Epithelial cell of proximal tubule (primary cell): ENCODE data around the gene SAMD4A. TPM values are rescaled to one million over a fixed set of nuclear protein-coding genes. Genes with fewer than 3 reads are reported as not detected.

Source experiments
- DNase-seq: peaks from one replicate; pipeline ENCODE4 v3.0.0-alpha.2; 2011; ENCODE audit warnings: low read depth
- H3K4me3 ChIP-seq: 2 replicates; pipeline ENCODE4 v1.5.1; 2011; ENCODE audit warnings: low read depth, mild to moderate bottlenecking, low read length
- total RNA-seq: library from RNA; depleted of rRNA; stranded (reverse); fragments of >200 nt; gene quantifications from 2 replicates; pipeline ENCODE4 v1.2.3, GENCODE V29; 2015
- TF ChIP-seq, protein P1 (sequence below): conservative IDR thresholded peaks from 2 replicates; pipeline ENCODE4 v1.5.1; 2012; ENCODE audit warnings: low read depth, mild to moderate bottlenecking, low read length

SAMD4A gene
- total RNA-seq, 1 donor from 2014 or later = 18.9 TPM

DNA sequence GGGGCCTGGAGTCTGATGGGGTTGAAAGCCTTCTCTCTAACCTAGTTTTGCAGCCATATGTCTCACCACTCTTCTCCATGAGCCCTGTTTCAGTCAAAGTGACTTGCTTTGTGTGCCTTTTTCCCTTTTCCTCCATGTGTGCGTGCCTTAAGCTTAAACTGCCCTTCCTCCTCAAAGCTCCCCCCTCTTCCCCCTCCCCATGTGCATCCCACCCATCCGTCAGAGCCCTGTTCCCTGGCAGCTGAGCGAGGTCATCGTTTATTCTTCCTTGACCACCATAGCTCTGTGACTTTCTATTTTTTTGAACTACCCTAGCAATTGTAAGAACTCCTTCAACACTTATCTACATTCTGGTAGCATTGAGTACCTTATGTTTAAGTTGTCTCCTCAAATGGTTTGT is 24.9 kb downstream of the SAMD4A start:
- no peak overlapping the region for H3K4me3 ChIP-seq
- TF ChIP-seq, protein P1, sequence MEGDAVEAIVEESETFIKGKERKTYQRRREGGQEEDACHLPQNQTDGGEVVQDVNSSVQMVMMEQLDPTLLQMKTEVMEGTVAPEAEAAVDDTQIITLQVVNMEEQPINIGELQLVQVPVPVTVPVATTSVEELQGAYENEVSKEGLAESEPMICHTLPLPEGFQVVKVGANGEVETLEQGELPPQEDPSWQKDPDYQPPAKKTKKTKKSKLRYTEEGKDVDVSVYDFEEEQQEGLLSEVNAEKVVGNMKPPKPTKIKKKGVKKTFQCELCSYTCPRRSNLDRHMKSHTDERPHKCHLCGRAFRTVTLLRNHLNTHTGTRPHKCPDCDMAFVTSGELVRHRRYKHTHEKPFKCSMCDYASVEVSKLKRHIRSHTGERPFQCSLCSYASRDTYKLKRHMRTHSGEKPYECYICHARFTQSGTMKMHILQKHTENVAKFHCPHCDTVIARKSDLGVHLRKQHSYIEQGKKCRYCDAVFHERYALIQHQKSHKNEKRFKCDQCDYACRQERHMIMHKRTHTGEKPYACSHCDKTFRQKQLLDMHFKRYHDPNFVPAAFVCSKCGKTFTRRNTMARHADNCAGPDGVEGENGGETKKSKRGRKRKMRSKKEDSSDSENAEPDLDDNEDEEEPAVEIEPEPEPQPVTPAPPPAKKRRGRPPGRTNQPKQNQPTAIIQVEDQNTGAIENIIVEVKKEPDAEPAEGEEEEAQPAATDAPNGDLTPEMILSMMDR = no peak
- no peak for DNase-seq

DNA sequence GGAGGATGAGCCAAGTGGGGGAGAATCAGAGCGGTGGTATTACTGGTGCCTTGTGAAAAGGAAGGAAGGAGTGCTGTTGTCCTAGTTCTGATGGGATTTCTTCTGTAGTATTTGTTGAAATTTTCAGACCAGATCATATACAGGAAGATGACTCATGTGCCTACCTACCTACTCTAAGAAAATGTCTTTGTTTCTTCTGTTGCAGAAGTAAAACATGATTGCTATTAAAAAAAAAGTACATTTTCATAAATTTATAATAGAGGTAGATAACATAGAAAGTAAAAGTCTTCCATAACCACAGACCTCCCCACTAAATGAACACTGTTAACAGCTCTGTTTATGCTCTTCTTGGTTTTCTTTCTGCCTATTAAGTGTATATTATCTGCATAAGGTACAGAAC is 26.9 kb downstream of the SAMD4A start:
- no peak overlapping the region for H3K4me3 ChIP-seq
- DNase-seq = no peak
- TF ChIP-seq, protein P1 = no peak

DNA sequence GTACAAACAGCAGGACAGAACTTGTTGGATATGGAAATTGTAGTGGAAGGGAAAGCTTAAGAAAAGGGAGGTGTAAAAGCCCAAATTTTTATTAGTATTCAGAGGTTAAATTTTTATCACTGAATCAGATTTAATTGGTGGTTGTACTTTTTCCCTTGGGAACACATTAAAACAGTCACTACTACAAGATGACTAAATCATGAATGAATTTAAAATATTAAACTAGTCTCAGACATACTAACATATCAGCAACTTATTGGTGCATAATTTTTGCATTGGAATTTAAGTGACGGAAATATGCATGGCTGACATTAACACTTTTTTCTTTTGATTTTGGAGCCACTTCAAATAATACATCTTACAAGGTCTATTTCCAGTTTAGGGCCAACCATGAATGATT is 27.6 kb downstream of the SAMD4A start:
- H3K4me3 ChIP-seq = no peak overlapping the region
- TF ChIP-seq, protein P1 = no peak
- no peak for DNase-seq

DNA sequence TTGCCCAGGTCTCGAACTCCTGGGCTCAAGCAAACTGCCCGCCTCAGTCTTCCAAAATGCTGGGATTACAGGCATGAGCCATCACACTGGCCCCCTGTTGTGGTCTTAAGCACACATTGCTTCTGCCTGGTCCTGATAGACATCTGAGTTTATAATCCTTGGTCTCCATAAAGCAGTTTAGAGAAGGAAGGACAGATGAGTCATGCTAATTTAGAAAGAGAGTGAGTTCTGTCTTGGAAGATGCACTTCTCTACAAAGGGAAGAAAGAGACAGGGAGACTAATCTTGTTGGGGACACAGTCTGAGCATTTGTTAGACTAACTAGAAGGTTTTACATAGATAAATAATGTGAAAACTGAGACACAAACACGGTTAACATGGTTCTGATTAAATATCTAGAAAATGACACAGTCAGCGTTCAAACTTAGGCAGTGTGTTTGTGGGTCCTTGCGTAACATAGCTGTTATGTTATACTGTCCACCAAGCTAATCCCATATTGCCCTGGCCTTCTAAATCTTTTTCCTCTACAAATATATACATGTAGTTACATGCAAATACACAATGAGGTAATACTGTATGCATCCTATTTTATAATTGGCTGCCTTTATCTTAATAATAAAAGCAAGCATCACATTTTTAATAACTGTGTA is 31.0 kb downstream of the SAMD4A start:
- DNase-seq = no peak
- TF ChIP-seq, protein P1 = no peak
- H3K4me3 ChIP-seq = no peak overlapping the region

DNA sequence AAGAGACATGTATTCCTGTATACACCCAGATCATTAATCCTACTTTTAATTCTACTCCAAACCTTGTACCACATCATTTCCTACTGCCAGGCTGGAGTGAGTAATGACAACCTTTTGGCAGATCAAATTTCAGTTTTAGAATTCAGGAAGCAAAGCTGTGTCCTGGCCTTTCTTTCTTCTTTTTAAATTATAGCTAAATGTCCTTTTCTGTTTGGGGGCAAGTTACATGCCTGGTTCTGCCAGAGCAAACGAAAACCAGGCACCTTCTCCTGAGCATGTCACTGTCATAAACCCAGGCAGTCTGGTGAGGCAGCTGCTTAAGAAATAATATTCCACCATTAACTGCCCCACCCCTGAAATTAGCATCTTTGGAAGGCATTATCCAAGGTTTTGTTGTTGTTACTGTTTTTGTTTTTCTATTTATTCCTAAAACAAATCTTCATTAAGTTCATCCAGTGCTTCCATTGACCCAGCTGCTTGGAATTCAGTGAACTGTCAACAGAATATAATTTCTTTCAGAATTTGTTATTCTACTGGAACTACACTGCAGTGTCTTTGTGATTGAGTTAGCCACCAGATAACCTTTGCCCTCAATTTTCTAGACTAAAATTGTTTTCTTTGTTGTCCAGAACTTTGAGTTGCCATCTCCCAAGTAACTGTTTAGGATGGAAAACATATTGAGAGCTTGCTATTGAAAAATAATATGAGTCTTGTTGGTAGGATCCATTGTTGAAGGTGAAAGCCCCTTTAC is 33.2 kb downstream of the SAMD4A start:
- no peak for DNase-seq
- no peak overlapping the region for H3K4me3 ChIP-seq
- TF ChIP-seq, protein P1 = no peak

DNA sequence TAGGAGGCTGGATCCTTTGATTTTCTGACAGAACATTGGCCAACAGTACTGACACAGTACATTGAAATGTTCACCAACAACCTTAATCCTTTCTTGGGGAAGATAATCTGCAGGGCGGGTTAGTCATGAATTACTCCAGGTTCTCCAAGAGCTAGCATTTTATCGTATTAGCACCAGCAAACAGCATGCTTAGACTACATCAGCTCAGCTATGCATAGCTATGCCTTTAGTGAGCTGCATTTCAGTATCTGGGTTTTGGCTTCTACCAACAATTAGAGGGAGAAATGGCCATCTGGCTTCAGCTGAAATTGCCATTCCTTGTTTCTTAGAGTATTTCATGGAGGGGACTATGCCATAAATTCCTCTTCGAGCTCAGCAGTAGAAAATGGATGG is 33.8 kb downstream of the SAMD4A start:
- DNase-seq = no peak
- TF ChIP-seq, protein P1 = no peak
- no peak overlapping the region for H3K4me3 ChIP-seq

DNA sequence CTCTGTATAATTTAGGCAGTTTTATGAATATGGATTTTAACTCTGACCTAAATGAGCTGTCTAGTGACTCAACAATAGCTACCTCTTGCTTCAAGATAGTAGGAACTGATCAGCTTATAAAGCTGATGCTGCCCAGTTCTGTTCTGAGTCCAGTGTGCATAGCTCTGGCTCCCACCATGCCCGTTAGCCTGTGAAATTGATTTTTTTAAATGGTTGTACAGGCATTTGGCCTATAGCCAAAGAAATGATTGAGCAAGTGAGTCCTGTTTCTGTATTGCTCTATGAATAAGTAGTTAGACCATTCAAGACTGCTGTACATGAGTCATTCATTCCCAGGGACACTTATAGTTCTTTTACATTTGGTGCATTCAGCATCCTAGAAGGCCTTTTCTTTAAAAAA is 36.4 kb downstream of the SAMD4A start:
- no peak for DNase-seq
- no peak overlapping the region for H3K4me3 ChIP-seq
- TF ChIP-seq, protein P1 = no peak
